ENCODE measurements around the gene OTOP2. TPM values are rescaled to one million over a fixed set of nuclear protein-coding genes. Genes with fewer than 3 reads are reported as not detected.

Gene OTOP2
- total and polyA plus RNA-seq, 4 donors = 0.25 TPM; not detected in 3

GRCh38 chr17:74943808-74944522 is 19.9 kb downstream of the OTOP2 start:
- H3K9me3 ChIP-seq (ENCODE audit: control insufficient read depth, low read length) = no peaks in the 10 kb centered on the region
- no peaks in the 10 kb centered on the region for H3K36me3 ChIP-seq (ENCODE audit: control insufficient read depth in 1 of 2, insufficient read depth in 2 of 2, low read length in 1 of 2)
- no peak overlapping the region for H3K4me3 ChIP-seq (ENCODE audit: low read length in 2 of 2)
- no peaks in the 10 kb centered on the region for H3K27me3 ChIP-seq (ENCODE audit: control insufficient read depth in 1 of 2, insufficient read depth in 2 of 2, low read length in 1 of 2)
- H3K27ac ChIP-seq (ENCODE audit: low read depth in 1 of 2, low read length in 2 of 2) = no peak overlapping the region
- no peak for ATAC-seq (ENCODE audit: low FRiP score)
- WGBS, 2 donors = 48 to 54% methylated on average over 13 of the region's 13 CpGs
- intact Hi-C loops (cut with DNase I) = no loop called here
- H3K4me1 ChIP-seq (ENCODE audit: control insufficient read depth in 1 of 2, insufficient read depth in 2 of 2, low read length in 2 of 2) = no peaks in the 10 kb centered on the region
- DNase-seq = no peak

DNA sequence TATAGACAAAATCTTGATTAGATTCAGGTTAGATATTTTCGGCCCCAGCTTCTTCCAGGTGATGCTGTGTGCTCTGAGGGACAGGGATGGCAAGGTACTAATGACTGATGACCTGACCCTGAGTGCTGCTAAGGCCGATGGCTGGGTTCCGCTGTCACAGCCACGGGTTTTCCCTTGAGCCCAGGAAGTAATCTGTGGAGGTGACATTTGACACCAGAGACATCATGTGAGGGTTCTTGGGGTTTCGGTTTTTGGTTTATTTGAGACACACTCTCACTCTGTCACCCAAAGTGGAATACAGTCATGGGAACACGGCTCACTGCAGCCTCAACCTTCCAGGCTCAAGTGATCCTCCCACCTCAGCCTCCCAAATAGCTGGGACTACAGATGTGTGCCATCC is 21.5 kb downstream of the OTOP2 start:
- Histone ChIP-seq H3K27me3 (ENCODE audit: control insufficient read depth in 1 of 2, insufficient read depth in 2 of 2, low read length in 1 of 2) (no peaks in the 10 kb centered on the region), H3K9me3 (ENCODE audit: control insufficient read depth, low read length) (no peaks in the 10 kb centered on the region), H3K36me3 (ENCODE audit: control insufficient read depth in 1 of 2, insufficient read depth in 2 of 2, low read length in 1 of 2) (no peaks in the 10 kb centered on the region), H3K4me1 (ENCODE audit: control insufficient read depth in 1 of 2, insufficient read depth in 2 of 2, low read length in 2 of 2) (no peaks in the 10 kb centered on the region), H3K27ac (ENCODE audit: low read depth in 1 of 2, low read length in 2 of 2) (no peak overlapping the region), H3K4me3 (ENCODE audit: low read length in 2 of 2) (no peak overlapping the region)
- intact Hi-C loops (cut with DNase I) = no loop called here
- WGBS, 2 donors = 35 to 37% methylated on average over 6 of the region's 6 CpGs
- ATAC-seq (ENCODE audit: low FRiP score) = no peak
- DNase-seq = no peak

DNA sequence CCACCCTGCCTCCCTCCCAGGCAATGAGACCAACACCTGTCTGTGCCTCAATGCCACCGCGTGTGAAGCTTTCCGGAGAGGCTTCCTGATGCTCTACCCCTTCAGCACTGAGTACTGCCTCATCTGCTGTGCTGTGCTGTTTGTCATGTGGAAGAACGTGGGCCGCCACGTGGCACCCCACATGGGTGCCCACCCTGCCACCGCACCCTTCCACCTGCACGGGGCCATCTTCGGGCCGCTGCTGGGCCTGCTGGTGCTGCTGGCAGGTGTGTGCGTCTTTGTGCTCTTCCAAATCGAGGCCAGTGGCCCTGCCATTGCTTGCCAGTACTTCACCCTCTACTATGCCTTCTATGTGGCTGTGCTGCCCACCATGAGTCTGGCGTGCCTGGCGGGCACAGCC is 22.6 kb downstream of the OTOP2 start:
- no peak overlapping the region for H3K27ac ChIP-seq (ENCODE audit: low read depth in 1 of 2, low read length in 2 of 2)
- no peaks in the 10 kb centered on the region for H3K27me3 ChIP-seq (ENCODE audit: control insufficient read depth in 1 of 2, insufficient read depth in 2 of 2, low read length in 1 of 2)
- no peak for ATAC-seq (ENCODE audit: low FRiP score)
- H3K9me3 ChIP-seq (ENCODE audit: control insufficient read depth, low read length) = no peaks in the 10 kb centered on the region
- no peak overlapping the region for H3K4me3 ChIP-seq (ENCODE audit: low read length in 2 of 2)
- no peak for DNase-seq
- WGBS, 2 donors = 85 to 89% methylated on average over 14 of the region's 14 CpGs
- intact Hi-C loops (cut with DNase I) = no loop called here
- H3K4me1 ChIP-seq (ENCODE audit: control insufficient read depth in 1 of 2, insufficient read depth in 2 of 2, low read length in 2 of 2) = no peaks in the 10 kb centered on the region
- no peaks in the 10 kb centered on the region for H3K36me3 ChIP-seq (ENCODE audit: control insufficient read depth in 1 of 2, insufficient read depth in 2 of 2, low read length in 1 of 2)

GRCh38 chr17:74947041-74947754 is 23.1 kb downstream of the OTOP2 start:
- 87 to 91% methylated on average over 17 of the region's 17 CpGs for WGBS, 2 donors
- no peaks in the 10 kb centered on the region for H3K9me3 ChIP-seq (ENCODE audit: control insufficient read depth, low read length)
- no peak overlapping the region for H3K4me3 ChIP-seq (ENCODE audit: low read length in 2 of 2)
- H3K36me3 ChIP-seq (ENCODE audit: control insufficient read depth in 1 of 2, insufficient read depth in 2 of 2, low read length in 1 of 2) = no peaks in the 10 kb centered on the region
- ATAC-seq (ENCODE audit: low FRiP score) (no peak), DNase-seq (no peak)
- H3K4me1 ChIP-seq (ENCODE audit: control insufficient read depth in 1 of 2, insufficient read depth in 2 of 2, low read length in 2 of 2) = no peaks in the 10 kb centered on the region
- no peaks in the 10 kb centered on the region for H3K27me3 ChIP-seq (ENCODE audit: control insufficient read depth in 1 of 2, insufficient read depth in 2 of 2, low read length in 1 of 2)
- intact Hi-C loops (cut with DNase I) = no loop called here
- H3K27ac ChIP-seq (ENCODE audit: low read depth in 1 of 2, low read length in 2 of 2) = no peak overlapping the region

GRCh38 chr17:74949455-74950115 is 25.5 kb downstream of the OTOP2 start:
- no peak for DNase-seq
- ATAC-seq (ENCODE audit: low FRiP score) = no peak
- no peak overlapping the region for H3K4me3 ChIP-seq (ENCODE audit: low read length in 2 of 2)
- intact Hi-C loops (cut with DNase I) = loop anchor here in 1 of 2 donors (10.0 kb wide), 1 partner anchor 205 kb away; the partner anchor contains the start of gene NHERF1
- WGBS, 2 donors = 45 to 55% methylated on average over 12 of the region's 12 CpGs
- H3K9me3 ChIP-seq (ENCODE audit: control insufficient read depth, low read length) = no peaks in the 10 kb centered on the region
- no peaks in the 10 kb centered on the region for H3K27me3 ChIP-seq (ENCODE audit: control insufficient read depth in 1 of 2, insufficient read depth in 2 of 2, low read length in 1 of 2)
- H3K27ac ChIP-seq (ENCODE audit: low read depth in 1 of 2, low read length in 2 of 2) = no peak overlapping the region
- no peaks in the 10 kb centered on the region for H3K4me1 ChIP-seq (ENCODE audit: control insufficient read depth in 1 of 2, insufficient read depth in 2 of 2, low read length in 2 of 2)
- H3K36me3 ChIP-seq (ENCODE audit: control insufficient read depth in 1 of 2, insufficient read depth in 2 of 2, low read length in 1 of 2) = no peaks in the 10 kb centered on the region

GRCh38 chr17:74950207-74950606 is 26.1 kb downstream of the OTOP2 start:
- Histone ChIP-seq H3K4me1 (ENCODE audit: control insufficient read depth in 1 of 2, insufficient read depth in 2 of 2, low read length in 2 of 2) (no peaks in the 10 kb centered on the region), H3K4me3 (ENCODE audit: low read length in 2 of 2) (no peak overlapping the region), H3K36me3 (ENCODE audit: control insufficient read depth in 1 of 2, insufficient read depth in 2 of 2, low read length in 1 of 2) (no peaks in the 10 kb centered on the region), H3K27me3 (ENCODE audit: control insufficient read depth in 1 of 2, insufficient read depth in 2 of 2, low read length in 1 of 2) (no peaks in the 10 kb centered on the region), H3K27ac (ENCODE audit: low read depth in 1 of 2, low read length in 2 of 2) (no peak overlapping the region), H3K9me3 (ENCODE audit: control insufficient read depth, low read length) (no peaks in the 10 kb centered on the region)
- no peak for ATAC-seq (ENCODE audit: low FRiP score)
- 59 to 63% methylated on average over 8 of the region's 8 CpGs for WGBS, 2 donors
- intact Hi-C loops (cut with DNase I) = loop anchor here in 1 of 2 donors (10.0 kb wide), 1 partner anchor 205 kb away; the partner anchor contains the start of gene NHERF1
- DNase-seq = no peak

DNA sequence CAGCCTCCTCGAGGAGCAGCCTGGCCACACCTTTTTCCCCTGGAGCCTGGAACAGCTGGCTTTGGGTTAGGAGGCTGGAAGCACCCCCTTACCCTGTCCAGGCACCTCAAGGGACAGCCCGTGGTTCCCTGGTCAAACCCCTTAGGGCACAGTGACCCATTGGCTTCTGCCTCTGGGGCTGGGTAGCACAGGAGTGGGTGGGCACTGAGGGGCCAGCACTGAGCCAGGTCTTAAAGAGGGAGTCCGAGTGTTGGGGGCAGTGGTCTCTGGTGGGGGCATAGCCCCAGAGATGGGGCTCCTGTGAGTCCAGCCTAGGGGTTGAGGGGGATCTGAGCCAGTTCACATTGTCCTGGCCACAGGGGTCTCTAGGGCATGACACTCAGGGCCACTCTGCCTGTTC is 27.0 kb downstream of the OTOP2 start:
- DNase-seq (no peak), ATAC-seq (ENCODE audit: low FRiP score) (no peak)
- 58 to 72% methylated on average over 3 of the region's 3 CpGs for WGBS, 2 donors
- no peaks in the 10 kb centered on the region for H3K36me3 ChIP-seq (ENCODE audit: control insufficient read depth in 1 of 2, insufficient read depth in 2 of 2, low read length in 1 of 2)
- no peaks in the 10 kb centered on the region for H3K9me3 ChIP-seq (ENCODE audit: control insufficient read depth, low read length)
- no peak overlapping the region for H3K4me3 ChIP-seq (ENCODE audit: low read length in 2 of 2)
- no peaks in the 10 kb centered on the region for H3K4me1 ChIP-seq (ENCODE audit: control insufficient read depth in 1 of 2, insufficient read depth in 2 of 2, low read length in 2 of 2)
- H3K27me3 ChIP-seq (ENCODE audit: control insufficient read depth in 1 of 2, insufficient read depth in 2 of 2, low read length in 1 of 2) = no peaks in the 10 kb centered on the region
- H3K27ac ChIP-seq (ENCODE audit: low read depth in 1 of 2, low read length in 2 of 2) = no peak overlapping the region
- intact Hi-C loops (cut with DNase I) = loop anchor here in 1 of 2 donors (10.0 kb wide), 1 partner anchor 206 kb away; the partner anchor contains the start of gene NHERF1

GRCh38 chr17:74951680-74952421 is 27.8 kb downstream of the OTOP2 start:
- ATAC-seq (ENCODE audit: low FRiP score) = no peak
- H3K27me3 ChIP-seq (ENCODE audit: control insufficient read depth in 1 of 2, insufficient read depth in 2 of 2, low read length in 1 of 2) = no peaks in the 10 kb centered on the region
- intact Hi-C loops (cut with DNase I) = loop anchor here in 1 of 2 donors (10.0 kb wide), 1 partner anchor 207 kb away; the partner anchor contains the start of gene NHERF1

More at GRCh38 chr17:74951680-74952421, 27.8 kb downstream of the OTOP2 start:
- H3K27ac ChIP-seq (ENCODE audit: low read depth in 1 of 2, low read length in 2 of 2) = no peak overlapping the region
- 65 to 69% methylated on average over 32 of the region's 32 CpGs for whole genome bisulfite sequencing, 2 donors
- DNase-seq = peak in 1 of 2 donors; percentile 78
- H3K9me3 ChIP-seq (ENCODE audit: control insufficient read depth, low read length) = no peaks in the 10 kb centered on the region
- no peaks in the 10 kb centered on the region for H3K36me3 ChIP-seq (ENCODE audit: control insufficient read depth in 1 of 2, insufficient read depth in 2 of 2, low read length in 1 of 2)
- H3K4me3 ChIP-seq (ENCODE audit: low read length in 2 of 2) = no peak overlapping the region
- H3K4me1 ChIP-seq (ENCODE audit: control insufficient read depth in 1 of 2, insufficient read depth in 2 of 2, low read length in 2 of 2) = no peaks in the 10 kb centered on the region

Data from aorta (tissue), 5 donors.